Stimulated activated CD8-positive, alpha-beta memory T cell treated with anti-CD3 and anti-CD28 coated beads, Interleukin-7, amount 100 ng/mL, for 48 hours (primary cell): Measurements from ENCODE around the gene SYNE1.
"Not testable (repeated sequence)": the region's sequence is repeated elsewhere in the genome, so short reads cannot be mapped to it uniquely, and the experiment has no call there.

Experiments used
- DNase-seq, 2 donors: peaks; one replicate each; pipeline ENCODE4 v3.0.0-alpha.2; 2020; ENCODE audit warnings: low read depth in 1 of 2; ENCODE audit errors: extremely low read depth in 1 of 2

Gene SYNE1

GRCh38 chr6:152428126-152428525 lies 209.0 kb downstream of the SYNE1 start:
- DNase-seq = no peak

DNA sequence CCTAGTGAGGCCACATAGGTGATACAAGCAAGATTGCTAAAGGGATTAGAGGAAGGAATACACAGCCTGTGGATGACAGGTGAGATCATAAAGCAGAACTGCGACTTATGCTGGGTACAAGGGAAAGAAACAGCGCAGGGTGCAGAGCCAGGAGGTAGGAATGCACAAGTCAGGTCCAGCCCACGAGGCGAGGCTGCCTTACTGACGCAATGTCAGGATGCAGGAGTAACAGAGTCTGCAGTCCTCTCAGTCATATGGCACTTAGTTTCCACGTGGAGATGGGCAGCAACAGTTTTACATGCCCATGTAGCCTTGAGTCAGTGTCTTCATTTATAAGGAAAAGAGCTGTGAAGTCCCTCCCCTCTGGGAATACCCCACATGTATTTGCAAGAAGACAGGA lies 210.9 kb downstream of the SYNE1 start:
- DNase-seq = no peak

DNA sequence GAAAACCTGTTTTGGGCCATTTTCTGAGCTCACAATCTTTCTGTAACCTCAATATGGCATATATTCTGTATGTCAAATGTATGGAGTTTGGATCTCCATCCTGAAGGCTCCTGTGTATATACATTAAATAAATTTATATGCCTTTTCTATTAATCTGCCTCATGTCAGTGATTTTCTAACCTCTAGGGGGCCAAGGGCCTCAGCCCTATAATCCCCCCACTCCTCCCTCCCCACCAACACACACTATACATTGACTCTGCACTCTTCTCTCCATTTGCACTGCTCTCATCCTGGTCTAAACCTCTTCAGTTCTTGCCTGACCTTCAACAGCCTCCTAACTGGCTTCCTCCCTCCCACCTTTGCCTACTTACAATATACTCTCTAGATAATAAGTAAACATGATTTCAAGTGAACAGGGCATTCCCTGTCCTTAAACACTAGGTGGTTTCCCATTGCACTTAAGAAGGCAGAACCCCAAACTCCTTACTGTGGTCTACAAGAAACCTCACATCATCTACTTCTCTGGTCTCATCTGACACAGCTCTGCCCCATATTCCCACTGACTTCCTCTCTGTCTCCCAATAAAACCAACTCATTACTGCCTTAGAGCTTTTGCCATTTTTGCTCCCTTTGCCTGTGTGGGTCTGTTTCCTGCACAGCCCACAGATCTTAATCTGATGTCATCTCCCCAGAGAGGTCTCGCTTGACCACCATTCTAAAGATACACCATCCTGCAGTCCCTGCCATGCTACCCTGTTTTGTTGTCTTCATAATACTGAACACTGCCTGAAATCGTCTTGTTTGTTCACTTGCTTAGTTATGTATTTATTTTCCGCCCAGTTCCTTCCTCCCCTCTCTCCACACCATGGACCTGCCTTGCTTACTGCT lies 213.7 kb downstream of the SYNE1 start:
- DNase-seq = no peak

DNA sequence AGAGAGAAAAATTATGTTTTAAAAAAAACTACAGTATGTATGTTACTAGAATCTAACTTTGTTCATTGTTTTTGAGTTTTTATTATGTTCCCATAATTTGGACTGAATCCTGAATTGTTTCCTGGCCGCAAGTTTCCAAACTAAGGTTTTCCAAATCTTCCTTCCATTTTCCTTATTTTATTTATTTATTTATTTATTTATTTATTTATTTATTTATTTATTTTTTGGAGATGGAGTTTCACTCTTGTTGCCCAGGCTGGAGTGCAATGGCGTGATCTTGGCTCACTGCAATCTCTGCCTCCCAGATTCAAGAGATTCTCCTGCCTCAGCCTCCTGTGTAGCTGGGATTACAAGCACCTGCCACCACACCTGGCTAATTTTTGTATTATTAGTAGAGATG lies 215.7 kb downstream of the SYNE1 start:
- not testable (repeated sequence) for DNase-seq

GRCh38 chr6:152420696-152421095 lies 216.5 kb downstream of the SYNE1 start:
- DNase-seq = no peak

DNA sequence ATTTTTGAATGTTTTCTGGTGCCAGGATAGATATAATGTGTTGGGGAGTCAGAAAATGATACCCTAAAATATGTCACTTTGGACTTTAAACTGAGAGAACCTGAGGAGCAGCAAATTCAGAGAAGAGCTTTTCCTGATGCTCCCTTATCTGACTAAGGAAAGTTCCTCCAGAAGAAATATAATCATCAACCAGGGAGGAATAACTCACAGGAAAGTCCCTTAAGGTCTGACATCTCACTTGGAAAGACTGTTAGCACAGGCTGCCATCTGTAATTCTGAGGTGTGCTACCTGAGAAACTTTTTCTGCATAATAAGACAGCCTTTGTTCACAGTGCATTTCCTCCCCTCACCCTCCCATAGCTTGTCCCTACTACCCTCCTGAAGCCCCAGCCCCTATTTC lies 218.6 kb downstream of the SYNE1 start:
- DNase-seq = no peak

- no peak for DNase-seq
Observed at GRCh38 chr6:152416652-152417051, 220.5 kb downstream of the SYNE1 start.

GRCh38 chr6:152404936-152405595 lies 232.1 kb downstream of the SYNE1 start:
- no peak for DNase-seq

GRCh38 chr6:152404086-152404857 lies 232.9 kb downstream of the SYNE1 start:
- no peak for DNase-seq

GRCh38 chr6:152402791-152403190 lies 234.4 kb downstream of the SYNE1 start:
- no peak for DNase-seq

GRCh38 chr6:152401978-152402377 lies 235.2 kb downstream of the SYNE1 start:
- no peak for DNase-seq

- no peak for DNase-seq
Observed at GRCh38 chr6:152399399-152399798, 237.8 kb downstream of the SYNE1 start.

DNA sequence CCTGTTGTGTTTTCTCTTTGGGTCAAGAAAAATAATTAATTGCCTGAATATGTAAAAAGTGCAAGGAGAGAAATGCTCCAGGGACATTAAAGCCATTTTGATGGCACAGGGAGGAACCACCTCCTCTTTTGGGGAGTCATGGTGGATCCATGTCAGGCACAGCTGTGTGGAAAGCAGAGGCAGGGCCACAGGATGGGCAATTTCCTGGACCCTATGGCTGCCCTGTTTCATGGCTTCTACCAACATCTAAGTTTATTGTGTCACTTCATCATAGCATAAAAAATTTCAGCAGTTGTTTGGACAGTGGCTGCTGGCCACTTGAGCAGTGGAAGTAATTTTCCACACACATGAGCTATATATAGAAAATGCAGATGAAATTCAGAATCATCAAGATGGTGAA lies 238.2 kb downstream of the SYNE1 start:
- DNase-seq = no peak

GRCh38 chr6:152398316-152398715 lies 238.8 kb downstream of the SYNE1 start:
- DNase-seq = no peak

- DNase-seq = no peak
Observed at GRCh38 chr6:152394303-152394702, 242.9 kb downstream of the SYNE1 start.

DNA sequence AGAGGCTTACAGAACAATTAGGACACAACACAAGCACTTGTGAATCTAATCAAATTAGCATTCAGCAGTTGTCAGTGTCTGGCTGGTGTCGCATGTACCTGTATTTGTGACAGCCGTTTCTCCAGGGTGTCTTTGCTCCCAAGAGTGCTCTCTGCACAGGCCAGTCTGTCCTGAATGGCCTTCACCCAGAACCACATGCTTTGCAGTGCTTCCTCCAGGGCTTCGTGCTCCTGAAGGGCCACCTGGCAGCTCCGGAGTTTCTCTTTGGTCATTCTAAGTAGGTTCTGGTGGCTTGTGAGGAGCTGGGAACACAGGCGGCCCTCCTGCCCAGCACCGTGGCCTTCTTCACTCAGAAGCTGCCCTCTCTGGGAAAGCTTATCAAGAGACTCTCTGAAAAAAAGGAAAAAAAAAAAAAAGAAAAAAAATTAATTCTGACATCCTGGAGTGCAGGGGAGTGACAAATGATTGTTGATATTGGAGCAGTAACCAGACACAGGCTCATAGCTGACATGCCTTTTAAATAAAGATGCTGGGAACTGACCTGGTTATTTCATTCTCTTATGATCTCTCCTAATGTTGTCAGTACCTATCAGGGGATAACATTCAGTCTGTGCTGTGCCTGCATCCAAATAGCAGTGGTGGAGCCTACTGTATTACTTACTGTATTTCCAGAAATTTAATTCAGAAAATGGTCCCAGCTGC lies 245.8 kb downstream of the SYNE1 start:
- no peak for DNase-seq

DNA sequence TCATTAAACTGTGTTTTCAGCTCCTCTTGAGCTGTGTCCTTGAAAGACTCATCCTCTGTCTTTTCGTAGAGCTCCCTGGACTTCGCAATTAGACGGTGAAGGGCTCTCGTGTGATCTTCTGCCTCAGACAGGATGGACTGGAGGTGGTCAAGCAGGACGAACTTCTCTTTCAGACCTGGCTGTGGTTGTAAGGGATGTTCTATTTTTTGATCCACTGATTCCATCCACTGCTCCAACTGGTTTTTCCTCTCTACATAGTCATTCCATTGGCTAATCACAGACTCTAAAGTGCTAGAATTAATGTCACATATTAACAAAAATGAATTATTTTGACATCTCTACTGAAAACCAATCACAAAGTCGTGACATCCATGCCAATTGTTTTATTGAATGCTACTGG lies 250.1 kb downstream of the SYNE1 start:
- no peak for DNase-seq

GRCh38 chr6:152386131-152386530 lies 251.0 kb downstream of the SYNE1 start:
- no peak for DNase-seq

GRCh38 chr6:152380993-152381898 lies 255.9 kb downstream of the SYNE1 start:
- DNase-seq = no peak

- DNase-seq = no peak
Observed at GRCh38 chr6:152380351-152380767, 256.8 kb downstream of the SYNE1 start.
